NT2/D1 (cell line): ENCODE measurements around the gene GBA3.

Experiments used
- DNase-seq: peaks from one replicate; pipeline ENCODE4 v3.0.0-alpha.2; 2011; ENCODE audit warnings: low read depth, low spot score
- H3K27me3 ChIP-seq: 2 replicates; pipeline ENCODE4 v1.6.0; 2011; ENCODE audit warnings: mild to moderate bottlenecking; ENCODE audit not compliant: insufficient read length, insufficient read depth
- H3K36me3 ChIP-seq: 2 replicates; pipeline ENCODE4 v1.6.1; 2011; ENCODE audit warnings: mild to moderate bottlenecking, low read length, mixed read lengths; ENCODE audit not compliant: insufficient read depth, insufficient read length
- H3K4me1 ChIP-seq: 2 replicates; pipeline ENCODE4 v1.5.1; 2011; ENCODE audit not compliant: insufficient read depth, insufficient read length
- H3K4me3 ChIP-seq: 2 replicates; pipeline ENCODE4 v1.5.1; 2011; ENCODE audit warnings: low read depth; ENCODE audit not compliant: insufficient read length
- H3K9ac ChIP-seq: 2 replicates; pipeline ENCODE4 v1.6.0; 2011; ENCODE audit warnings: low read depth; ENCODE audit not compliant: insufficient read length
- H3K9me3 ChIP-seq: 2 replicates; pipeline ENCODE4 v1.5.1; 2011; ENCODE audit warnings: mild to moderate bottlenecking, low read length; ENCODE audit not compliant: insufficient read depth
- SUZ12 ChIP-seq: IDR thresholded peaks from 2 replicates; pipeline ENCODE4 v1.6.1; 2011; ENCODE audit not compliant: insufficient read length, insufficient read depth; ENCODE audit errors: extremely low read depth
- YY1 ChIP-seq: IDR thresholded peaks from 2 replicates; pipeline ENCODE4 v1.6.1; 2011; ENCODE audit not compliant: insufficient read length, insufficient read depth
- ZNF274 ChIP-seq: IDR thresholded peaks from 2 replicates; pipeline ENCODE4 v1.6.1; 2011; ENCODE audit warnings: mild to moderate bottlenecking, low read depth, low read length

Gene GBA3

GRCh38 chr4:22668301-22668700, 24.4 kb upstream of the GBA3 start:
- no peak overlapping the region for H3K4me3 ChIP-seq
- no peaks in the 10 kb centered on the region for H3K9me3 ChIP-seq
- no peaks in the 10 kb centered on the region for H3K4me1 ChIP-seq
- TF ChIP-seq SUZ12, result no peak
- TF ChIP-seq ZNF274, result no peak
- no peak for TF ChIP-seq YY1
- no peaks in the 10 kb centered on the region for H3K36me3 ChIP-seq
- H3K27me3 ChIP-seq, result no peaks in the 10 kb centered on the region
- H3K9ac ChIP-seq, result no peak overlapping the region
- no peak for DNase-seq

- H3K9me3 ChIP-seq, result no peaks in the 10 kb centered on the region
- DNase-seq, result no peak
- no peaks in the 10 kb centered on the region for H3K27me3 ChIP-seq
- H3K36me3 ChIP-seq, result no peaks in the 10 kb centered on the region
- H3K4me3 ChIP-seq, result no peak overlapping the region
- H3K9ac ChIP-seq, result no peak overlapping the region
- TF ChIP-seq ZNF274, result no peak
- TF ChIP-seq SUZ12, result no peak
- no peak for TF ChIP-seq YY1
- H3K4me1 ChIP-seq, result no peaks in the 10 kb centered on the region
Measured at GRCh38 chr4:22668702-22669101, 24.0 kb upstream of the GBA3 start.

GRCh38 chr4:22670956-22671355, 21.8 kb upstream of the GBA3 start:
- TF ChIP-seq SUZ12, result no peak
- no peak for TF ChIP-seq ZNF274
- no peak for TF ChIP-seq YY1
- Histone ChIP-seq H3K9me3 (no peaks in the 10 kb centered on the region), H3K4me3 (no peak overlapping the region), H3K4me1 (no peaks in the 10 kb centered on the region), H3K9ac (no peak overlapping the region), H3K27me3 (no peaks in the 10 kb centered on the region), H3K36me3 (no peaks in the 10 kb centered on the region)
- no peak for DNase-seq

- no peak for DNase-seq
- Histone ChIP-seq H3K27me3 (no peaks in the 10 kb centered on the region), H3K9me3 (no peaks in the 10 kb centered on the region), H3K9ac (no peak overlapping the region), H3K4me3 (no peak overlapping the region), H3K36me3 (no peaks in the 10 kb centered on the region), H3K4me1 (no peaks in the 10 kb centered on the region)
- TF ChIP-seq ZNF274, result no peak
- TF ChIP-seq YY1, result no peak
- TF ChIP-seq SUZ12, result no peak
Measured at GRCh38 chr4:22672519-22672918, 20.2 kb upstream of the GBA3 start.

- H3K4me1 ChIP-seq, result no peaks in the 10 kb centered on the region
- DNase-seq, result no peak
- TF ChIP-seq YY1 (no peak), SUZ12 (no peak)
Measured at GRCh38 chr4:22672944-22673343, 19.8 kb upstream of the GBA3 start.

GRCh38 chr4:22674700-22675099, 18.0 kb upstream of the GBA3 start:
- Histone ChIP-seq H3K36me3 (no peaks in the 10 kb centered on the region), H3K9ac (no peak overlapping the region), H3K4me3 (no peak overlapping the region), H3K27me3 (no peaks in the 10 kb centered on the region), H3K4me1 (no peaks in the 10 kb centered on the region), H3K9me3 (no peaks in the 10 kb centered on the region)
- DNase-seq, result no peak
- no peak for TF ChIP-seq YY1
- TF ChIP-seq SUZ12, result no peak
- TF ChIP-seq ZNF274, result no peak

More at GRCh38 chr4:22672944-22673343, 19.8 kb upstream of the GBA3 start:
- no peaks in the 10 kb centered on the region for H3K9me3 ChIP-seq
- H3K4me3 ChIP-seq, result no peak overlapping the region
- no peaks in the 10 kb centered on the region for H3K36me3 ChIP-seq
- H3K9ac ChIP-seq, result no peak overlapping the region
- no peaks in the 10 kb centered on the region for H3K27me3 ChIP-seq

- H3K27me3 ChIP-seq, result no peaks in the 10 kb centered on the region
- H3K9me3 ChIP-seq, result no peaks in the 10 kb centered on the region
- no peak overlapping the region for H3K9ac ChIP-seq
- H3K36me3 ChIP-seq, result no peaks in the 10 kb centered on the region
- H3K4me3 ChIP-seq, result no peak overlapping the region
- no peaks in the 10 kb centered on the region for H3K4me1 ChIP-seq
- TF ChIP-seq ZNF274 (no peak), YY1 (no peak), SUZ12 (no peak)
- DNase-seq, result no peak
Measured at GRCh38 chr4:22676063-22676462, 16.7 kb upstream of the GBA3 start.

GRCh38 chr4:22677780-22678179, 15.0 kb upstream of the GBA3 start:
- TF ChIP-seq ZNF274 (no peak), YY1 (no peak), SUZ12 (no peak)
- Histone ChIP-seq H3K9ac (no peak overlapping the region), H3K4me1 (no peaks in the 10 kb centered on the region), H3K9me3 (no peaks in the 10 kb centered on the region), H3K4me3 (no peak overlapping the region), H3K36me3 (no peaks in the 10 kb centered on the region), H3K27me3 (no peaks in the 10 kb centered on the region)
- no peak for DNase-seq
